ENCODE results near the gene SLC51B.
"Not testable (repeated sequence)": the region's sequence is repeated elsewhere in the genome, so short reads cannot be mapped to it uniquely, and the experiment has no call there.

SLC51B gene

DNA sequence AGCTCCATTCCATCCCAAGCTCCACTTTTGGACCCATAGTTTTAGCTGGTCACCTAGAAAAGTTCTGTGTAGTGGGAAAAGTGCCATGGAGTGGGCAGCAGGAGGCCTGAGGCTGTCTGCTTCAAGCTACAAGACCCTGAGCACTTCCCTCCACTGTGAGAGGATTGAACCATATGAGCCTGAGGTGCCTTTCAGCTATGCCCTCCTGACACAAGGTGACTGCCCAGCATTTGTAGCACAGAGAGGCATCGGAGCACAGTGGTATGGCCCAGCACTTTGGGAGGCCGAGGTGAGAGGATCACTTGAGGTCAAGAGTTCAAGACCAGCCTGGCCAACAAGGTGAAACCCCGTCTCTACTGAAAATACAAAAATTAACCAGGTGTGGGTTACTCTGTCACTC is 27.4 kb downstream of the SLC51B start:
- TF ChIP-seq, protein P1, sequence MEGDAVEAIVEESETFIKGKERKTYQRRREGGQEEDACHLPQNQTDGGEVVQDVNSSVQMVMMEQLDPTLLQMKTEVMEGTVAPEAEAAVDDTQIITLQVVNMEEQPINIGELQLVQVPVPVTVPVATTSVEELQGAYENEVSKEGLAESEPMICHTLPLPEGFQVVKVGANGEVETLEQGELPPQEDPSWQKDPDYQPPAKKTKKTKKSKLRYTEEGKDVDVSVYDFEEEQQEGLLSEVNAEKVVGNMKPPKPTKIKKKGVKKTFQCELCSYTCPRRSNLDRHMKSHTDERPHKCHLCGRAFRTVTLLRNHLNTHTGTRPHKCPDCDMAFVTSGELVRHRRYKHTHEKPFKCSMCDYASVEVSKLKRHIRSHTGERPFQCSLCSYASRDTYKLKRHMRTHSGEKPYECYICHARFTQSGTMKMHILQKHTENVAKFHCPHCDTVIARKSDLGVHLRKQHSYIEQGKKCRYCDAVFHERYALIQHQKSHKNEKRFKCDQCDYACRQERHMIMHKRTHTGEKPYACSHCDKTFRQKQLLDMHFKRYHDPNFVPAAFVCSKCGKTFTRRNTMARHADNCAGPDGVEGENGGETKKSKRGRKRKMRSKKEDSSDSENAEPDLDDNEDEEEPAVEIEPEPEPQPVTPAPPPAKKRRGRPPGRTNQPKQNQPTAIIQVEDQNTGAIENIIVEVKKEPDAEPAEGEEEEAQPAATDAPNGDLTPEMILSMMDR (IDR thresholded peaks at IDR 0.05; ENCODE audit: low read depth, low read length), result no peak
- no peak for TF ChIP-seq EZH2phosphoT487 (IDR thresholded peaks at IDR 0.05; ENCODE audit: low read depth)
- no peaks in the 10 kb centered on the region for H3K9me3 ChIP-seq (ENCODE audit: insufficient read depth, low read length)
- no peak overlapping the region for H2AFZ ChIP-seq (ENCODE audit: low read depth, low read length)
- H4K20me1 ChIP-seq (ENCODE audit: insufficient read depth, low read length), result no peaks in the 10 kb centered on the region
- H3K79me2 ChIP-seq (ENCODE audit: low read length), result no peaks in the 10 kb centered on the region
- H3K27me3 ChIP-seq (ENCODE audit: low read depth, low read length), result no peaks in the 10 kb centered on the region
- H3K27ac ChIP-seq (ENCODE audit: low read length), result no peak overlapping the region
- H3K9ac ChIP-seq (ENCODE audit: low read length), result no peak overlapping the region
- no peak overlapping the region for H3K4me3 ChIP-seq (ENCODE audit: low read length)
- no peaks in the 10 kb centered on the region for H3K36me3 ChIP-seq (replicated peaks; ENCODE audit: low read depth, low read length)
- H3K4me2 ChIP-seq (ENCODE audit: low read length), result no peak overlapping the region
- H3K4me1 ChIP-seq (ENCODE audit: low read length), result peaks cover 7% of the 10 kb centered on the region

DNA sequence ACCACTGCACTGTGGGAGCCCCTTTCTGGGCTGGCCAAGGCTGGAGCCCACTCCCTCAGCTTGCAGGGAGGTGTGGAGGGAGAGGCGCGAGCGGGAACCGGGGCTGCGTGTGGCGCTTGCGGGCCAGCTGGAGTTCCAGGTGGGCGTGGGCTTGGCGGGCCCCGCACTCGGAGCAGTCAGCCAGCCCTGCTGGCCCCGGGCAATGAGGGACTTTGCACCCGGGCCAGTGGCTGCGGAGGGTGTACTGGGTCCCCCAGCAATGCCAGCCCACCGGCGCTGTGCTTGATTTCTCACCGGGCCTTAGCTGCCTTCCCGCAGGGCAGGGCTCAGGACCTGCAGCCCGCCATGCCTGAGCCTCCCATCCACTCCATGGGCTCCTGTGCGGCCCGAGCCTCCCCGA is 29.8 kb downstream of the SLC51B start:
- H3K4me3 ChIP-seq (ENCODE audit: low read length); H4K20me1 ChIP-seq (ENCODE audit: insufficient read depth, low read length); H3K9me3 ChIP-seq (ENCODE audit: insufficient read depth, low read length); H3K79me2 ChIP-seq (ENCODE audit: low read length); H3K36me3 ChIP-seq (replicated peaks; ENCODE audit: low read depth, low read length); H3K4me2 ChIP-seq (ENCODE audit: low read length); H3K4me1 ChIP-seq (ENCODE audit: low read length); H3K27ac ChIP-seq (ENCODE audit: low read length); H3K27me3 ChIP-seq (ENCODE audit: low read depth, low read length); H2AFZ ChIP-seq (ENCODE audit: low read depth, low read length); H3K9ac ChIP-seq (ENCODE audit: low read length): not testable (repeated sequence)

GRCh38 chr15:65075607-65076395 is 30.6 kb downstream of the SLC51B start:
- not testable (repeated sequence) for H2AFZ ChIP-seq (ENCODE audit: low read depth, low read length); H4K20me1 ChIP-seq (ENCODE audit: insufficient read depth, low read length); H3K9me3 ChIP-seq (ENCODE audit: insufficient read depth, low read length); H3K27me3 ChIP-seq (ENCODE audit: low read depth, low read length); H3K27ac ChIP-seq (ENCODE audit: low read length); H3K4me2 ChIP-seq (ENCODE audit: low read length); H3K79me2 ChIP-seq (ENCODE audit: low read length); H3K4me3 ChIP-seq (ENCODE audit: low read length); H3K36me3 ChIP-seq (replicated peaks; ENCODE audit: low read depth, low read length); H3K9ac ChIP-seq (ENCODE audit: low read length); H3K4me1 ChIP-seq (ENCODE audit: low read length)

DNA sequence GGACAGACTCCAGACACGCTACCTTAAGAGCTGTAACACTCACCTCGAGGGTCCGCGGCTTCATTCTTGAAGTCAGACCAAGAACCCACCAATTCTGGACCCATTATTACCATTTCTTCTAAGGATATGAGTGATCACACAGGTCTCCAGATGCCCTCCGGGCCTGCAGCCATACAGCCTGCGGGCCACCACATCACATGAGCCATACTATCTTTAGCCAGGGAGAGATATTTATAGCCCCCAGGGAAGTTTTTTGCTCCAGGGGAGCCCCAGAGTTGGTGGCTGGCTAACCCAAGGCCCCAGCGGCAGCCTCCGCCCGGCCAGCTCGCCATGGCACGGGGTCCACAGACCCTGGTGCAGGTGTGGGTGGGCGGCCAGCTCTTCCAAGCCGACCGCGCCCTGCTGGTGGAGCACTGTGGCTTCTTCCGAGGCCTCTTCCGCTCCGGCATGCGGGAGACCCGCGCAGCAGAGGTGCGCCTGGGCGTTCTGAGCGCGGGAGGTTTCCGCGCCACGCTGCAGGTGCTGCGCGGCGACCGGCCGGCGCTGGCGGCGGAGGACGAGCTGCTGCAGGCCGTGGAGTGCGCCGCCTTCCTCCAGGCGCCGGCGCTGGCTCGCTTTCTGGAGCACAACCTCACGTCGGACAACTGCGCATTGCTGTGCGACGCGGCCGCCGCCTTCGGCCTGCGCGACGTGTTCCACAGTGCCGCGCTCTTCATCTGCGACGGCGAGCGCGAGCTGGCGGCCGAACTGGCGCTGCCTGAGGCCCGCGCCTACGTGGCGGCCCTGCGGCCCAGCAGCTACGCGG is 31.5 kb downstream of the SLC51B start, which contains the start of gene KBTBD13:
KBTBD13 (plus strand) TSS at position 261 of the 805 bp plus-strand sequence; CDS start at position 331, 70 bp downstream.
- Histone ChIP-seq H4K20me1 (ENCODE audit: insufficient read depth, low read length) (no peaks in the 10 kb centered on the region), H3K27me3 (ENCODE audit: low read depth, low read length) (peaks cover 10% of the 10 kb centered on the region; the same call in 1 of the 2 replicates), H3K4me2 (ENCODE audit: low read length) (no peak within 1 kb of the TSS), H3K9ac (ENCODE audit: low read length) (no peak within 1 kb of the TSS), H3K9me3 (ENCODE audit: insufficient read depth, low read length) (no peaks in the 10 kb centered on the region), H3K4me1 (ENCODE audit: low read length) (peaks cover 7% of the 10 kb centered on the region), H3K79me2 (ENCODE audit: low read length) (no peaks in the 10 kb centered on the region), H3K27ac (ENCODE audit: low read length) (no peak within 1 kb of the TSS), H2AFZ (ENCODE audit: low read depth, low read length) (no peak within 1 kb of the TSS), H3K36me3 (replicated peaks; ENCODE audit: low read depth, low read length) (no peaks in the 10 kb centered on the region), H3K4me3 (ENCODE audit: low read length) (no peak within 1 kb of the TSS)
- no peak for TF ChIP-seq EZH2phosphoT487 (IDR thresholded peaks at IDR 0.05; ENCODE audit: low read depth)

- H3K36me3 ChIP-seq (replicated peaks; ENCODE audit: low read depth, low read length), result no peaks in the 10 kb centered on the region
- no peak overlapping the region for H2AFZ ChIP-seq (ENCODE audit: low read depth, low read length)
- no peaks in the 10 kb centered on the region for H4K20me1 ChIP-seq (ENCODE audit: insufficient read depth, low read length)
- H3K9ac ChIP-seq (ENCODE audit: low read length), result no peak overlapping the region
- H3K9me3 ChIP-seq (ENCODE audit: insufficient read depth, low read length), result no peaks in the 10 kb centered on the region
- no peak overlapping the region for H3K4me3 ChIP-seq (ENCODE audit: low read length)
- H3K27me3 ChIP-seq (ENCODE audit: low read depth, low read length), result peaks cover 17% of the 10 kb centered on the region
- no peak for TF ChIP-seq EZH2phosphoT487 (IDR thresholded peaks at IDR 0.05; ENCODE audit: low read depth)
- TF ChIP-seq, protein P1 (IDR thresholded peaks at IDR 0.05; ENCODE audit: low read depth, low read length), result no peak
- peaks cover 7% of the 10 kb centered on the region for H3K4me1 ChIP-seq (ENCODE audit: low read length)
- no peak overlapping the region for H3K4me2 ChIP-seq (ENCODE audit: low read length)
- no peak overlapping the region for H3K27ac ChIP-seq (ENCODE audit: low read length)
- H3K79me2 ChIP-seq (ENCODE audit: low read length), result no peaks in the 10 kb centered on the region
Measured at GRCh38 chr15:65077291-65077980, 32.2 kb downstream of the SLC51B start.
